ENCODE results near the gene HERC2. TPM values are rescaled to one million over a fixed set of nuclear protein-coding genes. Genes with fewer than 3 reads are reported as not detected.
A peak's percentile ranks its signal among the peaks of the same experiment; 100 is the strongest.

Gene HERC2
- total and polyA plus RNA-seq, 2 donors (not counting 3 experiments of a cell fraction or from before 2014, with no cell fraction given): 46.1 to 83.9 TPM

DNA sequence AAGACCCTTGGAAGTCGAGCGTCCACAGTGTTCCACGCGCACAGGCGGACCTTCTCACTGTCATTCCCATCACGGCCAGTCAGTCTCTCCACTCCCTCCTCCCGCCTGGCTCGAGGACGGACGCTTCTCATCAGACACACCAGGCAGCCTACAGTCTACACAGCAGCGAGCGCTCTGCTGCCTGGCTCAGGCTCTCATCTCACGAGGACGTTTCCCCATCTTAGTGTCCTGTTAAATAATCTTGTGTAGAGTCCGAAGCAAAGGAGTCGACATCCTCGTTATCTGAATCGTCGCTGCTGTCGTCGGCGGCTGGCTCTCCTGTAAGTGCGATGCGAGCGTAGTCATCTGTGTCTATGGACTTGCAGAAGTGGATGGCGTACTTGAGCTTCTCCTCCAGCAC lies 210.4 kb downstream of the HERC2 start:
- intact Hi-C loops (cut with micrococcal nuclease) (no loop called here), dilution Hi-C loops (cut with MboI; ENCODE audit: extremely low pct_ligation_motif_present, low sequenced_read_pairs) (no loop called here)
- H3K4me1 ChIP-seq (ENCODE audit: control insufficient read depth, extremely low read depth, insufficient read depth, low read length): peaks cover 6% of the 10 kb centered on the region
- no peak overlapping the region for H3K4me3 ChIP-seq (replicated peaks in 1 of 3; ENCODE audit: insufficient read depth in 1 of 3, low read depth in 1 of 3, low read length in 3 of 3)
- BruUV-seq (replicated peaks): TSS peak; percentile 64
- no peak overlapping the region for H3K9ac ChIP-seq (replicated peaks; ENCODE audit: extremely low read depth, insufficient read depth, low read length)
- ChIA-PET CTCF (interaction anchor here (0.9 kb wide), 1 partner anchor 15 kb away, joined by 3 read pairs; no protein-coding TSS in a partner anchor), POLR2A (no interaction called here)
- no peaks in the 10 kb centered on the region for H4K20me1 ChIP-seq (replicated peaks; ENCODE audit: control insufficient read depth, extremely low read depth, insufficient read depth, low read length)
- no peak overlapping the region for H3K4me2 ChIP-seq (ENCODE audit: insufficient read depth, low read length)
- H3K27ac ChIP-seq (ENCODE audit: insufficient read depth, low read depth, low read length): no peak overlapping the region
- H3K79me2 ChIP-seq (ENCODE audit: control insufficient read depth, insufficient read depth, low read length): no peaks in the 10 kb centered on the region
- no peaks in the 10 kb centered on the region for H3K9me3 ChIP-seq (replicated peaks; ENCODE audit: control insufficient read depth, insufficient read depth, low read length)
- DNase-seq (ENCODE audit: low read depth, low spot score) (no peak), FAIRE-seq (no peak)
- H3K27me3 ChIP-seq (ENCODE audit: control insufficient read depth in 2 of 2, insufficient read depth in 2 of 2, low read length in 2 of 2): no peaks in the 10 kb centered on the region
- H3K9me1 ChIP-seq (replicated peaks; ENCODE audit: control insufficient read depth, extremely low read depth, insufficient read depth, low read length): no peaks in the 10 kb centered on the region
- no peak for TF ChIP-seq EZH2 (IDR thresholded peaks at IDR 0.05; ENCODE audit: borderline replicate concordance, low read depth, low read length, severe bottlenecking)
- TF ChIP-seq, protein P1, sequence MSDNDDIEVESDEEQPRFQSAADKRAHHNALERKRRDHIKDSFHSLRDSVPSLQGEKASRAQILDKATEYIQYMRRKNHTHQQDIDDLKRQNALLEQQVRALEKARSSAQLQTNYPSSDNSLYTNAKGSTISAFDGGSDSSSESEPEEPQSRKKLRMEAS (IDR thresholded peaks at IDR 0.05; ENCODE audit: insufficient read depth, insufficient read length): no peak
- no peak for TF ChIP-seq JUN (IDR thresholded peaks at IDR 0.05; ENCODE audit: borderline replicate concordance, insufficient read depth, insufficient read length, low read depth)
- TF ChIP-seq, protein P2, sequence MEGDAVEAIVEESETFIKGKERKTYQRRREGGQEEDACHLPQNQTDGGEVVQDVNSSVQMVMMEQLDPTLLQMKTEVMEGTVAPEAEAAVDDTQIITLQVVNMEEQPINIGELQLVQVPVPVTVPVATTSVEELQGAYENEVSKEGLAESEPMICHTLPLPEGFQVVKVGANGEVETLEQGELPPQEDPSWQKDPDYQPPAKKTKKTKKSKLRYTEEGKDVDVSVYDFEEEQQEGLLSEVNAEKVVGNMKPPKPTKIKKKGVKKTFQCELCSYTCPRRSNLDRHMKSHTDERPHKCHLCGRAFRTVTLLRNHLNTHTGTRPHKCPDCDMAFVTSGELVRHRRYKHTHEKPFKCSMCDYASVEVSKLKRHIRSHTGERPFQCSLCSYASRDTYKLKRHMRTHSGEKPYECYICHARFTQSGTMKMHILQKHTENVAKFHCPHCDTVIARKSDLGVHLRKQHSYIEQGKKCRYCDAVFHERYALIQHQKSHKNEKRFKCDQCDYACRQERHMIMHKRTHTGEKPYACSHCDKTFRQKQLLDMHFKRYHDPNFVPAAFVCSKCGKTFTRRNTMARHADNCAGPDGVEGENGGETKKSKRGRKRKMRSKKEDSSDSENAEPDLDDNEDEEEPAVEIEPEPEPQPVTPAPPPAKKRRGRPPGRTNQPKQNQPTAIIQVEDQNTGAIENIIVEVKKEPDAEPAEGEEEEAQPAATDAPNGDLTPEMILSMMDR (IDR thresholded peaks at IDR 0.05; ENCODE audit: extremely low read depth in 1 of 2, insufficient read depth in 1 of 2, low read depth in 1 of 2, low read length in 2 of 2): no peak
- no peak for TF ChIP-seq FOS (IDR thresholded peaks at IDR 0.05; ENCODE audit: borderline replicate concordance, insufficient read depth, low read length)
- no peak for TF ChIP-seq MYC (IDR thresholded peaks at IDR 0.05; ENCODE audit: low read depth, low read length)
- TF ChIP-seq POLR2AphosphoS5 (IDR thresholded peaks at IDR 0.05; ENCODE audit: insufficient read depth, low read depth, low read length): no peak
- no peak for TF ChIP-seq POLR2A (IDR thresholded peaks at IDR 0.05; ENCODE audit: low read depth, low read length)
- TF ChIP-seq GATA2 (IDR thresholded peaks at IDR 0.05; ENCODE audit: insufficient read depth, insufficient read length, low read depth, low read length): no peak
- no peak overlapping the region for H2AFZ ChIP-seq (ENCODE audit: low read depth, low read length)
- H3K36me3 ChIP-seq (ENCODE audit: control insufficient read depth in 2 of 2, extremely low read depth in 1 of 2, insufficient read depth in 2 of 2, low read length in 2 of 2): peaks cover 9 to 44% of the 10 kb centered on the region in 2 experiments
